HFF-Myc (cell line): Measurements from ENCODE around the gene LSS.

Source experiments
- DNase-seq: peaks from one replicate; pipeline ENCODE4 v3.0.0-alpha.2; 2011; ENCODE audit warnings: low read depth; ENCODE audit errors: extremely low read depth
- H3K4me3 ChIP-seq: replicated peaks from 2 replicates; pipeline ENCODE4 v1.5.1; 2011; ENCODE audit warnings: low read depth, mild to moderate bottlenecking, control low read depth, low read length
- TF ChIP-seq, protein P1 (sequence below): IDR thresholded peaks from 2 replicates; pipeline ENCODE4 v1.5.1; 2012; ENCODE audit warnings: mild to moderate bottlenecking, low read depth, low read length, control low read depth; ENCODE audit errors: missing control alignments

Gene LSS

GRCh38 chr21:46210378-46211136, 18.0 kb downstream of the LSS start:
- TF ChIP-seq, protein P1, sequence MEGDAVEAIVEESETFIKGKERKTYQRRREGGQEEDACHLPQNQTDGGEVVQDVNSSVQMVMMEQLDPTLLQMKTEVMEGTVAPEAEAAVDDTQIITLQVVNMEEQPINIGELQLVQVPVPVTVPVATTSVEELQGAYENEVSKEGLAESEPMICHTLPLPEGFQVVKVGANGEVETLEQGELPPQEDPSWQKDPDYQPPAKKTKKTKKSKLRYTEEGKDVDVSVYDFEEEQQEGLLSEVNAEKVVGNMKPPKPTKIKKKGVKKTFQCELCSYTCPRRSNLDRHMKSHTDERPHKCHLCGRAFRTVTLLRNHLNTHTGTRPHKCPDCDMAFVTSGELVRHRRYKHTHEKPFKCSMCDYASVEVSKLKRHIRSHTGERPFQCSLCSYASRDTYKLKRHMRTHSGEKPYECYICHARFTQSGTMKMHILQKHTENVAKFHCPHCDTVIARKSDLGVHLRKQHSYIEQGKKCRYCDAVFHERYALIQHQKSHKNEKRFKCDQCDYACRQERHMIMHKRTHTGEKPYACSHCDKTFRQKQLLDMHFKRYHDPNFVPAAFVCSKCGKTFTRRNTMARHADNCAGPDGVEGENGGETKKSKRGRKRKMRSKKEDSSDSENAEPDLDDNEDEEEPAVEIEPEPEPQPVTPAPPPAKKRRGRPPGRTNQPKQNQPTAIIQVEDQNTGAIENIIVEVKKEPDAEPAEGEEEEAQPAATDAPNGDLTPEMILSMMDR: no peak
- H3K4me3 ChIP-seq: no peak overlapping the region
- DNase-seq: no peak

DNA sequence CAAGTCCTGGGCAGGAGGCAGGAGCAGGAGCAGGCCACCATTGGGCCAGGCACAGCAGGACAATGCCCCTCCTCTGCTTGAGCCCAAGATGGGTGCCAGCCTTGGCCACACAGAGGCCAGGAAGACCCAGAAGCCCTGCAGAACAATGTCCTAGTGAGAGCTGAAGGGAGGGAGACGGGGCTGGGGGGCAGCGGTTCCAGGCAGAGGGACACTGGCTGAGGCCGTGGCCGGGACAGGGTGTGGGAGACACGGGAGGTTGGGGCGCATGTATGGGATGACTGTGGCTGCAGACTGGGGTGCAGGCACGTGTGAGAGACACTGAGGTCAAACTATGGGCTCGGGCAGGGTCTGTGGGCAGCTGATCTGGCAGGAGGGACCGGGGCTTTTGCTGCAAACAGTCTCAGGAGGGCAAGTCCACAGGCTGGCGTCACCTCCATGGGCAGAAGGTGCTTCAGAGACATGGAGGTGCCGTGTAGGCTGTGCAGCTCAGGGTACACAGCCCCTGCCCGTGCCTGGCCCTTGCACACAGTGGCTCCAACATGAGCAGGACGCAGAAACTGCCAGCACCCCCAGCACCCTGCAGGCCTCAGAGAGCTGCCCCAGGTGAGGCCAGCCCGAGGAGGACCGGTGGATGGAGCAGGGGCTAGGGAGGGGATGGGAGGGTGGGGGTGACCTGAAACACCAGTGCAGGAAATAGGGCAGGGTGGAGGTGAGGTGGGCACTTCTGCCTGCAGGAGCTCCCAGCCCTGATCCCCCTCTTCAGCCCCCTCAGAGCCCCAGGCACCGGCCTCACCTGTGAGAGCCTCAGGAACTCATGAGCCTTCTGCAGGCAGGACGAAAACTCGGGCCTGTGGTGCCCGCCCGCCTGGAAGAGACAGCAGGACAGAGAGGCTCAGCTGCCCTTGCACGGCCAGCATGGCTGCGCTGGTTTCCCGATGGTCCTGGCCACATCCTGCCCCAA, 19.5 kb downstream of the LSS start:
- DNase-seq: no peak

DNA sequence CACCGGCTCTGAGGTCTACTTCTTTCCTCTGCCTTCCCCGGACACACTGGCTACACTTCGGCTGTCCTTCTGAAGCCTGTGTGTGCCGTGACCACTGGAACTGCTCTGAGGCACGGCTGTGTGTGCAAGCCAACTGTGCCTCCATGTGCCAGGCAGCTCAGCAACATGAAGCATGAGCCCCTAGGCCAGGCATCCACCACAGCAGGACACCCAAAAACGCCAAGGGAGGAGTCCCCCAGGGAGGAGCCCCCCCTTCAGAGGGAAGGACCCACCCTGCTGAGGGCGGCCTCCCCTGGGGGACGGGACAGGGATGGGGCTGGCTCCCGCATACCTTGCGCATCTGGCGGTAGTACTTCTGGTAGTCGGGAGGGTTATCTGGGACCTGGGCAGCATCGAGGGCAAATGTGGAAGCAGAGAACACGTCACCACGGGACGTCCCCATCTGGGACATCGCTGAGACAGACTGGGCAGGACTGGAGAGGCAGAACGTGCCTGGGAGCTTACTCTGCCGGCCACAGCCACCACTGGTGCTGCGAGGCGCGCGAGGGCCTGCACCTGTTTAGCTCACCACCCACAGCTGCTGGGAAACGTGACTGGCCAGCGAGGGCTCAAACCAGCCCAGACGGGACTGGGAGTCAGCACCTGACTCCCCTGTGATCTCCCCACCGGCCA, 20.5 kb downstream of the LSS start:
- DNase-seq: no peak
- TF ChIP-seq, protein P1: no peak

More for the DNA sequence above, 19.5 kb downstream of the LSS start:
- no peak overlapping the region for H3K4me3 ChIP-seq
- TF ChIP-seq, protein P1: no peak

GRCh38 chr21:46207006-46207919, 21.3 kb downstream of the LSS start:
- no peak overlapping the region for H3K4me3 ChIP-seq
- TF ChIP-seq, protein P1: no peak
- no peak for DNase-seq

More for the DNA sequence above, 20.5 kb downstream of the LSS start:
- H3K4me3 ChIP-seq: no peak overlapping the region

- TF ChIP-seq, protein P1: no peak
- no peak overlapping the region for H3K4me3 ChIP-seq
- DNase-seq: no peak
These were observed 22.2 kb downstream of the LSS start for GRCh38 chr21:46206163-46207005.
